HL-60/S4 (cell line): ENCODE measurements around the gene ERCC6L.
"Not testable (repeated sequence)": the region's sequence is repeated elsewhere in the genome, so short reads cannot be mapped to it uniquely, and the experiment has no call there.

Experiments
- in situ Hi-C: fragments of 300-500 bp; cut with MboI; formaldehyde crosslinking; loops from 2 replicates; pipeline ENCODE4 v1.14.3; 2022; ENCODE audit warnings: low sequenced_read_pairs

ERCC6L gene

GRCh38 chrX:72247206-72247942 is 8.5 kb upstream of the ERCC6L start:
- in situ Hi-C loops = no loop called here

- in situ Hi-C loops = no loop called here
Observed at GRCh38 chrX:72245461-72246089, 6.7 kb upstream of the ERCC6L start.

- in situ Hi-C loops = no loop called here
Observed at GRCh38 chrX:72243472-72243871, 4.6 kb upstream of the ERCC6L start.

GRCh38 chrX:72240976-72241375 is 2.1 kb upstream of the ERCC6L start:
- in situ Hi-C loops = no loop called here

DNA sequence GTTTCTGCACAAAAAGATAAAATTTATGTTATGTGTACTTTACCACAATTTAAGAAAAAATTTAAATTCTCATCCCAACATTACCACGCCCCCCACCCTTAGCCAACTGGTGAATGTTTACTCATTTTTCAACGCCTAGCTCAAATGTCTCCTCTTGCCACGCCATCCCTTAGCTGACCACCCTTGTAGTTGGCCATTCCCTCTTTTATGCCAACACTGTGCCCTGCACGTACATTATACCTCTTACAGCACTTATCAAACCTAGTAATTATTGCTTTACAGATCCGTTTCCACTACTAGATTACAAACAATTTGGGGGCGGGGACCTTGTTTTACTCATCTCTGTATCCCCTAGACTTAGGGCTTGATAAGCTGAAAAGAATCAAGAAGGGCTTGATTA is 644 bp downstream of the ERCC6L start:
- in situ Hi-C loops = no loop called here

- in situ Hi-C loops = no loop called here
Observed at GRCh38 chrX:72236841-72237240, 2.0 kb downstream of the ERCC6L start.

- in situ Hi-C loops = no loop called here
Observed at GRCh38 chrX:72230290-72230689, 8.5 kb downstream of the ERCC6L start.

GRCh38 chrX:72220375-72220774 is 18.5 kb downstream of the ERCC6L start:
- in situ Hi-C loops = not testable (repeated sequence)

GRCh38 chrX:72216973-72217372 is 21.9 kb downstream of the ERCC6L start:
- in situ Hi-C loops = no loop called here

DNA sequence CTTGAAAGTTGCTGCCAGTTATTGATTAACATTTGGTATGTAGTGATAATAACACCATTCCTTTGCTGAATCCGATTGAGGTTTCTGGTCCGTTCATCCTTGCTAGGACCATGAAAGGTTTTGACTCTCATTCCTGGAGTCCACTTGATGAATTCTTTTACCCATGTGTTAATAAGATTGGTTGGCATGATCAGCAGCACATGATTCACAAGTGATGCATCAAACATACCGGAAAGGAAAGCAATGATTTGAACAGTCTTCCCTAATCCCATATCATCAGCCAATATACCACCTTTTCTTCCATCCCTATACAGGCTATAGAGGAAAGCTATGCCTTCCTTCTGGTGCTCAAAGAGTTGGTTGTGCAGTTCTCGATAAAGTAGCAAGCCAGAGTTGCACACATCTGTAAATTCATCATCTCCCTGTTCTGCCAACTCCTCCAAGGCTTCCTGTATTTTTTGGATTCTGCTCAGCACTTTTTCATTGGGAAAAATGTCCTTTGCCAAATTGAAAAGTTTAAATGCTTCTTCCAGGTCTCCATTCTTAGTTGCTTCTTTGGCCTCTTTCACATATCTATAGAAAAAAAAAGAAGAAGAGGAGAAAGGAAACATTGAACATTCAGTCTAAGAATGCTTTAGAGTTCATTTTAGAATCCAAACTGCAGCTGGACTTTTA is 30.6 kb downstream of the ERCC6L start:
- in situ Hi-C loops = no loop called here

- in situ Hi-C loops = no loop called here
Observed at GRCh38 chrX:72207366-72207765, 31.5 kb downstream of the ERCC6L start.

- in situ Hi-C loops = no loop called here
Observed at GRCh38 chrX:72205706-72206105, 33.1 kb downstream of the ERCC6L start.

- in situ Hi-C loops = no loop called here
Observed at GRCh38 chrX:72203421-72203820, 35.4 kb downstream of the ERCC6L start.

DNA sequence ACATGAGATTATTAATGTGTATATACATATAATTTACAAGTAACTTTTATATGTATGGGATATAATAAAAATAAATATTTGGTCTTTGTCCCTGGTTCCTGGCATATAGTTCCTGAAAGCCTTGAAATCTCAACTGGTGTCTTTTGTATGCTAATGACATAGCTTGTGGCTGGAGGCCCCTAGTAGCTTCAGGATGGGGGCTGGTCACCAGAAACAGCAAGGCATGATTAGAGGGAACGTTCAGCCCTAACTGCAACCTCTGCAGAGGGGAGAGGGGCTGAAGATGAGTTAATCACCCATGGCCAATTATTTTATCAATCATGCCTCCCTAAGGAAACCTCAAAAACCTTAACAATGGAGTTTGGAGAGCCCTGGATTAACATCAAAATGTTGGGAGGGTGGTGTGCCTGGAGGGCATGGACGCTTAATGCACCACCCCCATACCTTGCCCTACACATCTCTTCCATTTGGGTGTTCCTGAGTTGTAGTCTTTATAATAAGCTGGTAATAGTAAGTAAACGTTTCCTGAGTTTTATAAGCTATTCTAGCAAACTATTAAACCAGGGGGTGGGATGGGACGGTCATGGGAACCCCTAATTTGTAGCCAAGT is 35.9 kb downstream of the ERCC6L start:
- in situ Hi-C loops = no loop called here

- in situ Hi-C loops = no loop called here
Observed at GRCh38 chrX:72201836-72202536, 36.8 kb downstream of the ERCC6L start.

- in situ Hi-C loops = no loop called here
Observed at GRCh38 chrX:72182924-72183323, 55.9 kb downstream of the ERCC6L start.

- in situ Hi-C loops = no loop called here
Observed at GRCh38 chrX:72181178-72182125, 57.4 kb downstream of the ERCC6L start, which contains the start of gene PIN4. Gene PIN4 (plus strand): TSS chrX:72181757. CDS start chrX:72181786, 29 bp downstream.

DNA sequence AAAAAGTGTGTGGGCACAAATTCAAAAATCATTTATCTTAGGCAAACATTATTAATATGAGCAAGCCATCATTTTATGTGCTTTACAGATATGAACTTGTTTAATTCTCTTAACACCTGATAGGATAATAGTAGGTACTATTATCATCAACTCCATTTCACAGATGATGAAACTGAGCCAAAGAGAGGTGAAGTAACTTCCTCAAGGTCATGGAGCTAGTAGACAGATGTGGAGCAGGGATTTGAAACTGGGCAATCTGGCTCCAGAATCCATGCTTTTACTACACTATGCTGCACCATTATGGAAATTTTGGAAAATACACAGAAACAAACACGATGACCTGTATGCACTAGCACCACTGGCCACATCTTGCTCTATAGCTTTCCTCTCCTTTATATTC is 58.3 kb downstream of the ERCC6L start:
- in situ Hi-C loops = no loop called here

DNA sequence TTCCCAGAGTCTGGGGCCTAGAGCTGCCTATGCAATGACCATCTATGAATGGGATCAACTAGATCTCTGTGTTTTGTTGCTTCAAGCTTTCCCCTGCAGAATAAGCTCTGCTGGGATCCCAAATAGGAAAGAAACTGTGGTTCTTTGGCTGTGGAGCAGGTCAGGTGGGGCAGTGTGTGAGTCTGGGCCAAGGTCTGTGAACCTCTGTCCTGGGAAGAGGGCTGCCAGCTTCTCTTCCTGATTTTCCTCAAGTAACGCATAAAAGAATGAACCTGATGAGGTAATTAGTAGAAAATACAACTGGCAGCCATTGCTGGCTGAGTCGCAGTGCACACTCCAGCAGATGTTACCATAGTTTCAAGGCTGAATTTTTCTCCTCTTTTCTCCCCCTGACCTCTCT is 61.8 kb downstream of the ERCC6L start:
- in situ Hi-C loops = no loop called here

- in situ Hi-C loops = not testable (repeated sequence)
Observed at GRCh38 chrX:72176289-72176688, 62.5 kb downstream of the ERCC6L start.
